A549 (cell line): ENCODE measurements around the gene ZNF296.

Experiments
- CBX8 ChIP-seq: fragments of 200-600 bp; sonication (generic); IDR thresholded peaks from 2 replicates; pipeline ENCODE4 v1.6.1; 2016
- CHD4 ChIP-seq: fragments of 200-600 bp; sonication (generic); IDR thresholded peaks from 2 replicates; pipeline ENCODE4 v1.6.1; 2016; ENCODE audit warnings: antibody characterized with exemption, mild to moderate bottlenecking, borderline replicate concordance
- EHMT2 ChIP-seq: fragments of 200-600 bp; sonication (generic); IDR thresholded peaks from 2 replicates; pipeline ENCODE4 v1.6.1; 2016; ENCODE audit warnings: antibody characterized with exemption, low read depth, mild to moderate bottlenecking, moderate library complexity
- EP300 ChIP-seq, 2 experiments: fragments of >200 bp; sonication (Bioruptor Twin); formaldehyde crosslinking; IDR thresholded peaks; 2 replicates in 1 of 2; 3 replicates in 1 of 2; pipeline ENCODE4 v1.6.1; 2016 to 2017
- HDAC2 ChIP-seq: fragments of 200-600 bp; sonication (generic); IDR thresholded peaks from 2 replicates; pipeline ENCODE4 v1.6.1; 2016
- JUNB ChIP-seq: fragments of >200 bp; sonication (Bioruptor Twin); formaldehyde crosslinking; IDR thresholded peaks from 2 replicates; pipeline ENCODE4 v1.6.1; 2016
- KDM5A ChIP-seq: fragments of 200-600 bp; sonication (generic); IDR thresholded peaks from 2 replicates; pipeline ENCODE4 v1.6.1; 2016; ENCODE audit warnings: antibody characterized with exemption, mild to moderate bottlenecking
- MAZ ChIP-seq: fragments of 150-350 bp; IDR thresholded peaks from 2 replicates; pipeline ENCODE4 v1.6.1; 2014; ENCODE audit warnings: antibody characterized with exemption, low read depth, low read length, borderline replicate concordance
- NPAS2 ChIP-seq: fragments of 250-450 bp; sonication (Bioruptor Pico); IDR thresholded peaks from 2 replicates; pipeline ENCODE4 v1.8.0; 2022; ENCODE audit warnings: mild to moderate bottlenecking, moderate library complexity, borderline replicate concordance
- POLR2A ChIP-seq: IDR thresholded peaks from 2 replicates; pipeline ENCODE4 v1.6.1; 2012; ENCODE audit warnings: mild to moderate bottlenecking, low read length
- ZFP36 ChIP-seq: fragments of 450-650 bp; IDR thresholded peaks from 2 replicates; pipeline ENCODE4 v1.6.1; 2014; ENCODE audit warnings: borderline replicate concordance; ENCODE audit not compliant: partially characterized antibody
- TF ChIP-seq, protein P1 (sequence below): fragments of >200 bp; sonication (Bioruptor Twin); formaldehyde crosslinking; IDR thresholded peaks from 3 replicates; pipeline ENCODE4 v1.5.1; 2016
- TF ChIP-seq, protein P2 (sequence below): fragments of 450-650 bp; IDR thresholded peaks from 2 replicates; pipeline ENCODE4 v1.6.1; 2014; ENCODE audit warnings: antibody characterized with exemption
- TF ChIP-seq, protein P3 (sequence below): IDR thresholded peaks from 2 replicates; pipeline ENCODE4 v1.6.1; 2012

DNA sequence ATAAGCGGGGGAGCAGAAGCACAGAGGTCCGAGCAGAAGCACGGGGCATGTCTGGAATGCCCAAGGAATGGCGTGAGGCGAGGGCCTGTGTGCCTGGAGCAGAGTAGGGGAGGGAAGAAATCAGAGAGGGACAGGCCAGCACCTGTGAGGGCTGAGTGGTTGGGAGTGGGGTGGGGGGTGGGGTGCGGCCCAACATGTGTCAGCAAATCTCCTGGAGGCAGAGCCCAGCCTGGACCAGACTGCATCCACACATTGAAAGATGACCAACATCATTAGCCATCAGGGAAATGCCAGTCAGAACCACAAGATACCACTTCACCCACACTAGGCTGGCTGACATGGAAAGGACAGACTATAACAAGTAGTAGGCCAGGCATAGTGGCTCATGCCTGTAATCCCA, 26.2 kb downstream of the ZNF296 start:
- no peak for TF ChIP-seq CBX8
- TF ChIP-seq EP300 (IDR thresholded peaks at IDR 0.05): no peak
- TF ChIP-seq, protein P1, sequence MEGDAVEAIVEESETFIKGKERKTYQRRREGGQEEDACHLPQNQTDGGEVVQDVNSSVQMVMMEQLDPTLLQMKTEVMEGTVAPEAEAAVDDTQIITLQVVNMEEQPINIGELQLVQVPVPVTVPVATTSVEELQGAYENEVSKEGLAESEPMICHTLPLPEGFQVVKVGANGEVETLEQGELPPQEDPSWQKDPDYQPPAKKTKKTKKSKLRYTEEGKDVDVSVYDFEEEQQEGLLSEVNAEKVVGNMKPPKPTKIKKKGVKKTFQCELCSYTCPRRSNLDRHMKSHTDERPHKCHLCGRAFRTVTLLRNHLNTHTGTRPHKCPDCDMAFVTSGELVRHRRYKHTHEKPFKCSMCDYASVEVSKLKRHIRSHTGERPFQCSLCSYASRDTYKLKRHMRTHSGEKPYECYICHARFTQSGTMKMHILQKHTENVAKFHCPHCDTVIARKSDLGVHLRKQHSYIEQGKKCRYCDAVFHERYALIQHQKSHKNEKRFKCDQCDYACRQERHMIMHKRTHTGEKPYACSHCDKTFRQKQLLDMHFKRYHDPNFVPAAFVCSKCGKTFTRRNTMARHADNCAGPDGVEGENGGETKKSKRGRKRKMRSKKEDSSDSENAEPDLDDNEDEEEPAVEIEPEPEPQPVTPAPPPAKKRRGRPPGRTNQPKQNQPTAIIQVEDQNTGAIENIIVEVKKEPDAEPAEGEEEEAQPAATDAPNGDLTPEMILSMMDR: no peak
- TF ChIP-seq NPAS2: no peak
- TF ChIP-seq, protein P2, sequence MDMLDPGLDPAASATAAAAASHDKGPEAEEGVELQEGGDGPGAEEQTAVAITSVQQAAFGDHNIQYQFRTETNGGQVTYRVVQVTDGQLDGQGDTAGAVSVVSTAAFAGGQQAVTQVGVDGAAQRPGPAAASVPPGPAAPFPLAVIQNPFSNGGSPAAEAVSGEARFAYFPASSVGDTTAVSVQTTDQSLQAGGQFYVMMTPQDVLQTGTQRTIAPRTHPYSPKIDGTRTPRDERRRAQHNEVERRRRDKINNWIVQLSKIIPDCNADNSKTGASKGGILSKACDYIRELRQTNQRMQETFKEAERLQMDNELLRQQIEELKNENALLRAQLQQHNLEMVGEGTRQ: no peak
- TF ChIP-seq JUNB: no peak
- no peak for TF ChIP-seq EHMT2
- no peak for TF ChIP-seq ZFP36
- TF ChIP-seq MAZ: no peak
- TF ChIP-seq, protein P3, sequence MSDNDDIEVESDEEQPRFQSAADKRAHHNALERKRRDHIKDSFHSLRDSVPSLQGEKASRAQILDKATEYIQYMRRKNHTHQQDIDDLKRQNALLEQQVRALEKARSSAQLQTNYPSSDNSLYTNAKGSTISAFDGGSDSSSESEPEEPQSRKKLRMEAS: no peak
- no peak for TF ChIP-seq KDM5A
- TF ChIP-seq POLR2A: no peak
- TF ChIP-seq CHD4: no peak
- TF ChIP-seq HDAC2: no peak
